Measurements from ENCODE around the gene RGPD5.
"Not testable (repeated sequence)": the region's sequence is repeated elsewhere in the genome, so short reads cannot be mapped to it uniquely, and the experiment has no call there.

RGPD5 gene

GRCh38 chr2:109781147-109781816, 12.8 kb upstream of the RGPD5 start:
- DNase-seq (ENCODE audit: low read depth, low spot score); H3K9me3 ChIP-seq (ENCODE audit: control insufficient read depth, insufficient read depth, low read length); H3K36me3 ChIP-seq (ENCODE audit: control insufficient read depth, insufficient read depth, low read length); H3K4me3 ChIP-seq (ENCODE audit: low read length); H3K4me1 ChIP-seq (ENCODE audit: control insufficient read depth, insufficient read depth, low read length); H3K27ac ChIP-seq (ENCODE audit: low read length); H3K27me3 ChIP-seq (ENCODE audit: control insufficient read depth, insufficient read depth, low read length): not testable (repeated sequence)
- WGBS (ENCODE audit: insufficient coverage, insufficient read length) = no CpG with 5 or more reads among the region's 15 CpGs

- H3K4me3 ChIP-seq (ENCODE audit: low read length); H3K4me1 ChIP-seq (ENCODE audit: control insufficient read depth, insufficient read depth, low read length); H3K36me3 ChIP-seq (ENCODE audit: control insufficient read depth, insufficient read depth, low read length); H3K9me3 ChIP-seq (ENCODE audit: control insufficient read depth, insufficient read depth, low read length); H3K27me3 ChIP-seq (ENCODE audit: control insufficient read depth, insufficient read depth, low read length); DNase-seq (ENCODE audit: low read depth, low spot score); H3K27ac ChIP-seq (ENCODE audit: low read length): not testable (repeated sequence)
- no CpG with 5 or more reads among the region's 2 CpGs for WGBS (ENCODE audit: insufficient coverage, insufficient read length)
Observed at GRCh38 chr2:109782446-109782993, 11.6 kb upstream of the RGPD5 start.

- not testable (repeated sequence) for H3K4me1 ChIP-seq (ENCODE audit: control insufficient read depth, insufficient read depth, low read length); H3K36me3 ChIP-seq (ENCODE audit: control insufficient read depth, insufficient read depth, low read length); H3K27ac ChIP-seq (ENCODE audit: low read length); H3K9me3 ChIP-seq (ENCODE audit: control insufficient read depth, insufficient read depth, low read length); H3K4me3 ChIP-seq (ENCODE audit: low read length); H3K27me3 ChIP-seq (ENCODE audit: control insufficient read depth, insufficient read depth, low read length); DNase-seq (ENCODE audit: low read depth, low spot score)
- no CpG with 5 or more reads among the region's 12 CpGs for WGBS (ENCODE audit: insufficient coverage, insufficient read length)
Observed at GRCh38 chr2:109791530-109792279, 2.4 kb upstream of the RGPD5 start.

GRCh38 chr2:109792659-109793058, 1.4 kb upstream of the RGPD5 start:
- H3K9me3 ChIP-seq (ENCODE audit: control insufficient read depth, insufficient read depth, low read length); H3K27me3 ChIP-seq (ENCODE audit: control insufficient read depth, insufficient read depth, low read length); DNase-seq (ENCODE audit: low read depth, low spot score); H3K27ac ChIP-seq (ENCODE audit: low read length); H3K4me3 ChIP-seq (ENCODE audit: low read length); H3K36me3 ChIP-seq (ENCODE audit: control insufficient read depth, insufficient read depth, low read length); H3K4me1 ChIP-seq (ENCODE audit: control insufficient read depth, insufficient read depth, low read length): not testable (repeated sequence)
- WGBS (ENCODE audit: insufficient coverage, insufficient read length) = no CpG with 5 or more reads among the region's 1 CpG

- H3K27ac ChIP-seq (ENCODE audit: low read length); H3K9me3 ChIP-seq (ENCODE audit: control insufficient read depth, insufficient read depth, low read length); H3K36me3 ChIP-seq (ENCODE audit: control insufficient read depth, insufficient read depth, low read length); DNase-seq (ENCODE audit: low read depth, low spot score); H3K4me3 ChIP-seq (ENCODE audit: low read length); H3K27me3 ChIP-seq (ENCODE audit: control insufficient read depth, insufficient read depth, low read length); H3K4me1 ChIP-seq (ENCODE audit: control insufficient read depth, insufficient read depth, low read length): not testable (repeated sequence)
- no CpG with 5 or more reads among the region's 8 CpGs for WGBS (ENCODE audit: insufficient coverage, insufficient read length)
Observed at GRCh38 chr2:109871129-109871751, 77.1 kb downstream of the RGPD5 start.

- WGBS (ENCODE audit: insufficient coverage, insufficient read length) = no CpG with 5 or more reads among the region's 3 CpGs
- DNase-seq (ENCODE audit: low read depth, low spot score); H3K36me3 ChIP-seq (ENCODE audit: control insufficient read depth, insufficient read depth, low read length); H3K4me3 ChIP-seq (ENCODE audit: low read length); H3K9me3 ChIP-seq (ENCODE audit: control insufficient read depth, insufficient read depth, low read length); H3K27me3 ChIP-seq (ENCODE audit: control insufficient read depth, insufficient read depth, low read length); H3K27ac ChIP-seq (ENCODE audit: low read length); H3K4me1 ChIP-seq (ENCODE audit: control insufficient read depth, insufficient read depth, low read length): not testable (repeated sequence)
Observed at GRCh38 chr2:109876625-109877024, 82.5 kb downstream of the RGPD5 start.

GRCh38 chr2:109882112-109882511, 88.0 kb downstream of the RGPD5 start:
- not testable (repeated sequence) for H3K9me3 ChIP-seq (ENCODE audit: control insufficient read depth, insufficient read depth, low read length); H3K4me3 ChIP-seq (ENCODE audit: low read length); H3K27ac ChIP-seq (ENCODE audit: low read length); H3K36me3 ChIP-seq (ENCODE audit: control insufficient read depth, insufficient read depth, low read length); H3K27me3 ChIP-seq (ENCODE audit: control insufficient read depth, insufficient read depth, low read length); DNase-seq (ENCODE audit: low read depth, low spot score); H3K4me1 ChIP-seq (ENCODE audit: control insufficient read depth, insufficient read depth, low read length)
- WGBS (ENCODE audit: insufficient coverage, insufficient read length) = no CpG with 5 or more reads among the region's 1 CpG

- not testable (repeated sequence) for H3K36me3 ChIP-seq (ENCODE audit: control insufficient read depth, insufficient read depth, low read length); H3K4me1 ChIP-seq (ENCODE audit: control insufficient read depth, insufficient read depth, low read length); H3K9me3 ChIP-seq (ENCODE audit: control insufficient read depth, insufficient read depth, low read length); H3K4me3 ChIP-seq (ENCODE audit: low read length); H3K27ac ChIP-seq (ENCODE audit: low read length); DNase-seq (ENCODE audit: low read depth, low spot score); H3K27me3 ChIP-seq (ENCODE audit: control insufficient read depth, insufficient read depth, low read length)
- WGBS (ENCODE audit: insufficient coverage, insufficient read length) = no CpG with 5 or more reads among the region's 4 CpGs
Observed at GRCh38 chr2:109888414-109888813, 94.3 kb downstream of the RGPD5 start.

- not testable (repeated sequence) for H3K4me1 ChIP-seq (ENCODE audit: control insufficient read depth, insufficient read depth, low read length); H3K27ac ChIP-seq (ENCODE audit: low read length); H3K9me3 ChIP-seq (ENCODE audit: control insufficient read depth, insufficient read depth, low read length); H3K36me3 ChIP-seq (ENCODE audit: control insufficient read depth, insufficient read depth, low read length); DNase-seq (ENCODE audit: low read depth, low spot score); H3K4me3 ChIP-seq (ENCODE audit: low read length); H3K27me3 ChIP-seq (ENCODE audit: control insufficient read depth, insufficient read depth, low read length)
- WGBS (ENCODE audit: insufficient coverage, insufficient read length) = no CpG with 5 or more reads among the region's 4 CpGs
Observed at GRCh38 chr2:109889909-109890308, 95.8 kb downstream of the RGPD5 start.

- H3K27me3 ChIP-seq (ENCODE audit: control insufficient read depth, insufficient read depth, low read length); H3K4me3 ChIP-seq (ENCODE audit: low read length); H3K36me3 ChIP-seq (ENCODE audit: control insufficient read depth, insufficient read depth, low read length); H3K27ac ChIP-seq (ENCODE audit: low read length); H3K9me3 ChIP-seq (ENCODE audit: control insufficient read depth, insufficient read depth, low read length); H3K4me1 ChIP-seq (ENCODE audit: control insufficient read depth, insufficient read depth, low read length); DNase-seq (ENCODE audit: low read depth, low spot score): not testable (repeated sequence)
- no CpG with 5 or more reads among the region's 4 CpGs for WGBS (ENCODE audit: insufficient coverage, insufficient read length)
Observed at GRCh38 chr2:109891024-109891423, 96.9 kb downstream of the RGPD5 start.
